A549 (cell line): ENCODE measurements around the gene FAM9C.

Source experiments
- CHD4 ChIP-seq: fragments of 200-600 bp; sonication (generic); IDR thresholded peaks from 2 replicates; pipeline ENCODE4 v1.6.1; 2016; ENCODE audit warnings: antibody characterized with exemption, mild to moderate bottlenecking, borderline replicate concordance
- POLR2A ChIP-seq: IDR thresholded peaks from 2 replicates; pipeline ENCODE4 v1.6.1; 2012; ENCODE audit warnings: mild to moderate bottlenecking, low read length
- RAD21 ChIP-seq, 2 experiments: fragments of >200 bp in 1 of 2; sonication (Bioruptor Twin) in 1 of 2; formaldehyde crosslinking in 1 of 2; IDR thresholded peaks in 1 of 2; conservative IDR thresholded peaks in 1 of 2; 2 replicates in 1 of 2; 3 replicates in 1 of 2; pipeline ENCODE4 v1.6.1; 2012 to 2018; ENCODE audit warnings: inconsistent platforms in 1 of 2
- RARB ChIP-seq: fragments of 250-450 bp; sonication (Bioruptor Pico); IDR thresholded peaks from 2 replicates; pipeline ENCODE4 v1.8.0; 2021; ENCODE audit warnings: mild to moderate bottlenecking, moderate library complexity
- TF ChIP-seq, protein P1 (sequence below): fragments of >200 bp; sonication (Bioruptor Twin); formaldehyde crosslinking; IDR thresholded peaks from 3 replicates; pipeline ENCODE4 v1.5.1; 2016

GRCh38 chrX:13013363-13014110, 30.9 kb downstream of the FAM9C start:
- TF ChIP-seq RARB (CRISPR knock-in tag): no peak
- no peak for TF ChIP-seq POLR2A
- TF ChIP-seq, protein P1, sequence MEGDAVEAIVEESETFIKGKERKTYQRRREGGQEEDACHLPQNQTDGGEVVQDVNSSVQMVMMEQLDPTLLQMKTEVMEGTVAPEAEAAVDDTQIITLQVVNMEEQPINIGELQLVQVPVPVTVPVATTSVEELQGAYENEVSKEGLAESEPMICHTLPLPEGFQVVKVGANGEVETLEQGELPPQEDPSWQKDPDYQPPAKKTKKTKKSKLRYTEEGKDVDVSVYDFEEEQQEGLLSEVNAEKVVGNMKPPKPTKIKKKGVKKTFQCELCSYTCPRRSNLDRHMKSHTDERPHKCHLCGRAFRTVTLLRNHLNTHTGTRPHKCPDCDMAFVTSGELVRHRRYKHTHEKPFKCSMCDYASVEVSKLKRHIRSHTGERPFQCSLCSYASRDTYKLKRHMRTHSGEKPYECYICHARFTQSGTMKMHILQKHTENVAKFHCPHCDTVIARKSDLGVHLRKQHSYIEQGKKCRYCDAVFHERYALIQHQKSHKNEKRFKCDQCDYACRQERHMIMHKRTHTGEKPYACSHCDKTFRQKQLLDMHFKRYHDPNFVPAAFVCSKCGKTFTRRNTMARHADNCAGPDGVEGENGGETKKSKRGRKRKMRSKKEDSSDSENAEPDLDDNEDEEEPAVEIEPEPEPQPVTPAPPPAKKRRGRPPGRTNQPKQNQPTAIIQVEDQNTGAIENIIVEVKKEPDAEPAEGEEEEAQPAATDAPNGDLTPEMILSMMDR: no peak
- TF ChIP-seq CHD4: no peak
- TF ChIP-seq RAD21 (conservative IDR thresholded peaks at IDR 0.05 in 1 of 2, IDR thresholded peaks at IDR 0.05 in 1 of 2): no peak
